SJSA1 (cell line): Measurements from ENCODE around the gene ARL6IP6. TPM values are rescaled to one million over a fixed set of nuclear protein-coding genes. Genes with fewer than 3 reads are reported as not detected.
"Not testable (repeated sequence)": the region's sequence is repeated elsewhere in the genome, so short reads cannot be mapped to it uniquely, and the experiment has no call there.

Experiments used
- DNase-seq, 2 experiments: peaks; one replicate each; pipeline ENCODE4 v3.0.0-alpha.2; 2015 to 2020; ENCODE audit warnings: low spot score in 2 of 2, low read depth in 1 of 2
- H3K27ac ChIP-seq: fragments of 250-450 bp; sonication (Bioruptor Pico); 2 replicates; pipeline ENCODE4 v1.5.1; 2020; ENCODE audit warnings: mild to moderate bottlenecking, moderate library complexity
- H3K27me3 ChIP-seq: fragments of 250-450 bp; sonication (Bioruptor Pico); replicated peaks from 2 replicates; pipeline ENCODE4 v1.5.1; 2020; ENCODE audit warnings: mild to moderate bottlenecking, moderate library complexity
- H3K36me3 ChIP-seq: fragments of 250-450 bp; sonication (Bioruptor Pico); 2 replicates; pipeline ENCODE4 v1.5.1; 2020; ENCODE audit warnings: mild to moderate bottlenecking
- H3K4me1 ChIP-seq: fragments of 250-450 bp; sonication (Bioruptor Pico); replicated peaks from 2 replicates; pipeline ENCODE4 v1.6.1; 2021; ENCODE audit warnings: mild to moderate bottlenecking
- H3K4me3 ChIP-seq: fragments of 250-450 bp; sonication (Bioruptor Pico); 2 replicates; pipeline ENCODE4 v1.5.1; 2020; ENCODE audit warnings: mild to moderate bottlenecking
- H3K9me3 ChIP-seq: fragments of 250-450 bp; sonication (Bioruptor Pico); replicated peaks from 2 replicates; pipeline ENCODE4 v1.5.1; 2020; ENCODE audit warnings: mild to moderate bottlenecking
- total RNA-seq: library from RNA; depleted of rRNA; stranded (reverse); fragments of >200 nt; shearing (Covaris generic); gene quantifications from 2 replicates; pipeline ENCODE4 v1.2.3, GENCODE V29; 2014

ARL6IP6 gene
- total RNA-seq, 1 experiment from 2014 or later: 51.8 TPM

GRCh38 chr2:152710713-152711112, 7.7 kb upstream of the ARL6IP6 start:
- peak in 1 of 2 experiments; percentile 46 for DNase-seq
- no peak overlapping the region for H3K4me3 ChIP-seq
- H3K27me3 ChIP-seq: no peaks in the 10 kb centered on the region
- no peak overlapping the region for H3K27ac ChIP-seq
- H3K9me3 ChIP-seq: no peaks in the 10 kb centered on the region
- peaks cover 15% of the 10 kb centered on the region for H3K4me1 ChIP-seq
- peaks cover 81% of the 10 kb centered on the region for H3K36me3 ChIP-seq

GRCh38 chr2:152715112-152715511, 3.3 kb upstream of the ARL6IP6 start:
- H3K36me3 ChIP-seq: peaks cover 58% of the 10 kb centered on the region
- DNase-seq: no peak
- H3K27me3 ChIP-seq: no peaks in the 10 kb centered on the region
- no peak overlapping the region for H3K27ac ChIP-seq
- H3K9me3 ChIP-seq: no peaks in the 10 kb centered on the region
- no peak overlapping the region for H3K4me3 ChIP-seq
- peaks cover 24% of the 10 kb centered on the region for H3K4me1 ChIP-seq

GRCh38 chr2:152715854-152716428, 2.5 kb upstream of the ARL6IP6 start:
- no peaks in the 10 kb centered on the region for H3K9me3 ChIP-seq

GRCh38 chr2:152716805-152717227, 1.6 kb upstream of the ARL6IP6 start:
- H3K9me3 ChIP-seq: no peaks in the 10 kb centered on the region
- peak overlapping the region; percentile 85 for H3K4me3 ChIP-seq
- peak overlapping the region; percentile 66 for H3K27ac ChIP-seq
- peaks cover 13% of the 10 kb centered on the region; the same call in 1 of the 2 replicates for H3K4me1 ChIP-seq
- H3K27me3 ChIP-seq: no peaks in the 10 kb centered on the region
- DNase-seq: no peak
- H3K36me3 ChIP-seq: peaks cover 51% of the 10 kb centered on the region

More at GRCh38 chr2:152715854-152716428, 2.5 kb upstream of the ARL6IP6 start:
- Histone ChIP-seq H3K27ac (no peak overlapping the region), H3K4me1 (peaks cover 20% of the 10 kb centered on the region), H3K4me3 (peak overlapping the region; percentile 85), H3K27me3 (no peaks in the 10 kb centered on the region), H3K36me3 (peaks cover 54% of the 10 kb centered on the region)
- peak; percentile 4 to 51 for DNase-seq

GRCh38 chr2:152717228-152718075, 968 bp upstream of the ARL6IP6 start, which contains the start of gene PRPF40A:
Gene PRPF40A (minus strand): TSS chr2:152717461. CDS start chr2:152717439, 22 bp downstream.
- H3K9me3 ChIP-seq: no peaks in the 10 kb centered on the region
- peak; percentile 97 to 98 for DNase-seq
- H3K36me3 ChIP-seq: peaks cover 51% of the 10 kb centered on the region
- H3K27me3 ChIP-seq: no peaks in the 10 kb centered on the region
- peak within 1 kb of the TSS; percentile 85 for H3K4me3 ChIP-seq
- H3K4me1 ChIP-seq: peaks cover 13% of the 10 kb centered on the region; the same call in 1 of the 2 replicates
- H3K27ac ChIP-seq: peak within 1 kb of the TSS; percentile 91

- peak in 1 of 2 experiments; percentile 56 for DNase-seq
- Histone ChIP-seq H3K27ac (peak overlapping the region; percentile 91), H3K36me3 (peaks cover 46% of the 10 kb centered on the region), H3K9me3 (no peaks in the 10 kb centered on the region), H3K27me3 (no peaks in the 10 kb centered on the region), H3K4me3 (peak overlapping the region; percentile 85), H3K4me1 (peaks cover 13% of the 10 kb centered on the region; the same call in 1 of the 2 replicates)
Observed at GRCh38 chr2:152718909-152719645, 657 bp downstream of the ARL6IP6 start.

- H3K4me3 ChIP-seq: no peak overlapping the region
- H3K27ac ChIP-seq: no peak overlapping the region
- peaks cover 11% of the 10 kb centered on the region; the same call in 1 of the 2 replicates for H3K4me1 ChIP-seq
- peaks cover 37% of the 10 kb centered on the region for H3K36me3 ChIP-seq
- no peak for DNase-seq
- H3K27me3 ChIP-seq: no peaks in the 10 kb centered on the region
- H3K9me3 ChIP-seq: no peaks in the 10 kb centered on the region
Observed at GRCh38 chr2:152720794-152721193, 2.4 kb downstream of the ARL6IP6 start.

- peaks cover 36% of the 10 kb centered on the region for H3K36me3 ChIP-seq
- H3K4me1 ChIP-seq, H3K4me3 ChIP-seq, H3K27ac ChIP-seq, H3K27me3 ChIP-seq, DNase-seq, H3K9me3 ChIP-seq: not testable (repeated sequence)
Observed at GRCh38 chr2:152722639-152723038, 4.2 kb downstream of the ARL6IP6 start.

- no peak for DNase-seq
- H3K27ac ChIP-seq: no peak overlapping the region
- no peaks in the 10 kb centered on the region for H3K27me3 ChIP-seq
- peaks cover 25% of the 10 kb centered on the region for H3K36me3 ChIP-seq
- no peaks in the 10 kb centered on the region for H3K9me3 ChIP-seq
- H3K4me1 ChIP-seq: peaks cover 7% of the 10 kb centered on the region; the same call in 1 of the 2 replicates
- H3K4me3 ChIP-seq: no peak overlapping the region
Observed at GRCh38 chr2:152723918-152724317, 5.5 kb downstream of the ARL6IP6 start.

GRCh38 chr2:152729844-152730243, 11.4 kb downstream of the ARL6IP6 start:
- no peak overlapping the region for H3K4me3 ChIP-seq
- no peak overlapping the region for H3K27ac ChIP-seq
- H3K4me1 ChIP-seq: no peaks in the 10 kb centered on the region
- peaks cover 15% of the 10 kb centered on the region for H3K36me3 ChIP-seq
- no peak for DNase-seq
- H3K27me3 ChIP-seq: no peaks in the 10 kb centered on the region
- H3K9me3 ChIP-seq: no peaks in the 10 kb centered on the region

GRCh38 chr2:152730591-152731333, 12.3 kb downstream of the ARL6IP6 start:
- H3K9me3 ChIP-seq: no peaks in the 10 kb centered on the region
- H3K27ac ChIP-seq: no peak overlapping the region
- no peaks in the 10 kb centered on the region for H3K4me1 ChIP-seq
- H3K27me3 ChIP-seq: no peaks in the 10 kb centered on the region
- no peak overlapping the region for H3K4me3 ChIP-seq
- DNase-seq: no peak
- H3K36me3 ChIP-seq: peaks cover 20% of the 10 kb centered on the region

- H3K36me3 ChIP-seq: peaks cover 53% of the 10 kb centered on the region
- not testable (repeated sequence) for H3K4me3 ChIP-seq, H3K9me3 ChIP-seq, H3K27me3 ChIP-seq, H3K27ac ChIP-seq, H3K4me1 ChIP-seq, DNase-seq
Observed at GRCh38 chr2:152737509-152737908, 19.1 kb downstream of the ARL6IP6 start.

- Histone ChIP-seq H3K27me3 (no peaks in the 10 kb centered on the region), H3K4me3 (no peak overlapping the region), H3K9me3 (no peaks in the 10 kb centered on the region), H3K27ac (no peak overlapping the region), H3K4me1 (no peaks in the 10 kb centered on the region), H3K36me3 (peaks cover 61% of the 10 kb centered on the region)
- no peak for DNase-seq
Observed at GRCh38 chr2:152738438-152738837, 20.0 kb downstream of the ARL6IP6 start.
